ENCODE results near the gene APP.
"Not testable (repeated sequence)": the region's sequence is repeated elsewhere in the genome, so short reads cannot be mapped to it uniquely, and the experiment has no call there.

Gene APP

DNA sequence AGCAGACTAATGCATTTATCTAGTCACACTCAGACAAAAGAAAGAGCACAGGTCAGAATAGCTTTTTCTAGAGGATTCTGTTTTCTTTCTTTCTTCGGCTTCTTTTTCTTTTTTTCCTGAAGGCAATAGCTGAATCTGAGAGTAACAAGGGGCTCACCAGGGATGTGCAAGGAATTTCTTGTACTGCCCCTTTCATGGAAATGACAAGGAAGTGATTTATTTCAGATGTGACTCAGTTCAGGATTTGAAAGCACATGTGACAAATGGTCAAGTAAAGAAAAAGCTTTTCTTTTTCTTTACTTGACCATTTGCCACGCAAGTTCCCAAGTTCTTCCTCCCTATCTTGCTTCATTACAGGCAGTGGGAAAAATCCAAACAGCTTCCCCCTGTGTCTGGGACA lies 233.8 kb downstream of the APP start:
- no peak for DNase-seq (ENCODE audit: low read depth)

DNA sequence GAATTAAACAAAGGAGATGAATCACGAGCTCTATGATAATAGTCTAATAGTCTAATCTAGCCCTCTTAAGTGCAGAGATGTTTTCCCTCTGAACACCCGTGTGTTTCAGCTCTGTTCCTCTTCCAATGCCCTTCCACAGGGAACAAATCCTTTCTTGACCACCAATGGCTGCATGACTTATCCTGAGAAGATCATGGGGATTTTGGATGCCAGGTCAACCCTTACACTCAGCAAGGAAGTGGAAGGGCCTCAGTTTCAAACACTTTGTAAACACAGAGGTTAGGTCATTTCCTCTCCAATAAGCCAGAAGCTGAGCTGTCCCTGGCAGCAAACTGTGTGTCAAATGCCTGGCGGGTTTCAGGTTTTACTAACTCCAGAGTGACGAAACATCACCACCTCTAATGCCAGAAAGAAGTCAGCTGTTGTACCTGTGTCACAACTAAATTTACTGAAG lies 235.8 kb downstream of the APP start:
- DNase-seq (ENCODE audit: low read depth) = peak; percentile 87

DNA sequence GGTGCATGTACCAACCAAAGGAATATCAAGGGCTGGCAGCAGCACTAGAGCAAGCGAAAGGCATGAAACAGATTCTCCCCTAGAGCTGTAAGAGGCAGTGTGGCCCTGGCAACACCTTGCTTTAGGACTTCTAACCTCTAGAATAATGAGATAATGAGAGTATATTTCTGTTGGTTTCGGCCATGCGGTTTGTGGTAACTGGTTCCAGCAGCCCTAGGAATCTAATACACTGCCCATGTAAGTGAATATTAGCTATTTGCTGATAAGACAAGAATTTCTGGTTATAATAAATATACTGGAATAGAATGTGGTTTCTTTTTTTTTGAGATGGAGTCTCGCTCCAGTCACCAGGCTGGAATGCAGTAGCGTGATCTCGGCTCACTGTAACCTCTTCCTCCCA lies 236.4 kb downstream of the APP start:
- DNase-seq (ENCODE audit: low read depth) = no peak

DNA sequence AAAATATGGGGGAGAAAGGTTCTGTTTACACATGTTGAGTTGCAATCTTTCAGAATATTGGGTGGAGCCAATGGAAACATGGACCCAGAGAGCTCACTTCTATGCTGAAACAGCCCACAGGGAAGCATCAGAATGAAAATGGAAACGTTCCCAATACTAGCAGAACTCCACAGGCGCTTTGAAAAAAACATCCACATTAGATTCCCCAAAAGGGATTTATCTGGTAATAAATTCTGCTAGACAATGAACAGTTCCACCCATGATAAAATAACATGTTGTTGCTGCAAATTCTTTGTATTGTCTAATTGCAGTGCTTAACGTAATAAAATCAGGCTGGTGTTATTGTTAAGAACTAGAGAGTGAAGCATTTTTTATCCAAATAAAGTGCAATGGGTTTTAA lies 238.8 kb downstream of the APP start:
- DNase-seq (ENCODE audit: low read depth) = no peak

DNA sequence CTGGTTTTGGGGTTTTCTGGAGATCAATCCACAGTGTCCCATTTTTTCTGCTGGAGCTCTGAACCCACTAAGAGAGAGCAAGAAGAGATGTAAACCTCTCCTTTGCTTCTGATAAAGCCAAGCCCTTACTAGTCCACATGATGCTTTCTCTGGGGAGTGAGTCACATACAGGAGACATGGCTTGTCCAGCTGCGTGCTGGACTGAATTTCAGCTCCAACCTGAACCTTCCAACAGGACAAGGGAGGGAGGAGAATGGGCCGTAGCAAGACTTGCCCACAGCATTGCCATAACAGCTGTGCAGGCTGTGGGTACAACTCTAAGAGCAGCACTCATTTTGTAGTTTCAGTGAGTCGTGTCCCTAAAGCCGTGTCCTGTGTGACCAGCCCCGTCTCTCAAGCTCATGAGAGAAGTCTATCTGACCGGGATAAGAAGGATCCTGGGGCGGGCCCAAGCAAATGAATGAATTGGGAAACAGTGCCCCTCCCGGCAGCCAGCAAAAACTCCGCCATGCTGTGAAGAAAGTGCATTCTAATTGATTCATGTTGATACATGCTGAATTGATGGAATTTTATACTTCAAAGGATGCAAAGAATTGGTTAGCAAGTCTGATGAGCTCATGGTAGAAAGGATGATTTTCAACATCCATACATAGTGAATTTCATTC lies 240.6 kb downstream of the APP start:
- no peak for DNase-seq (ENCODE audit: low read depth)

DNA sequence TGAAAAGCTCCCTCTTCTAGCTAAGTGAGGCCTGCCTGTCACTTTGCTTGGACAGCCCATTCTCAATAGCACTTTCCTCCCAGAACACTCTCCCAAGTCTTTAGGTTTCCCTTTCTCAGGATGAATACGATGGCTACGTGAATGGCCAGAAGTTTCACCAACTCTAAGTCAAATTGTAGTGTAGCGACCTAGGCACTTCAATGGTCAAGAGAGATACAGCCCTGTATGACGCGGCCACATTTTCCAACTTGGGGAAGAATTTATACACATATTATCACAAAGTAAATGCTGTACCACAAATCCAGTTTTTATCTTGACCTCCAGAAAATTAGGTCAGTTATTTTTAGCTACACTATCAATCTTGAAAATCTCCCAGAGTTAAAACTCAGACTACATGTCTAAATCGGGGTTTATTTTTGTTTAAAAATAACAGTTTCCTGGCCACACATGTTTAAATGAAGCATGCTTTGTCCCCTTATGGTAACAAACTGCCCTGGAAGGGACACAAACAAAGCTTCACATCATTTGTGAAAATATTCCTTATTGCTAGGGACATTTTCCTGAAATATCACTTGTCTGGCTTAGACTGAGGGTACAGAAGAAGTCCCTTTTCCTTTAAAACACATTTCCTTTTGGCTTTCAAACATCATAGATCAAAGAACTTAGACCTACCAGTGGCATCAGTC lies 243.2 kb downstream of the APP start:
- no peak for DNase-seq (ENCODE audit: low read depth)

DNA sequence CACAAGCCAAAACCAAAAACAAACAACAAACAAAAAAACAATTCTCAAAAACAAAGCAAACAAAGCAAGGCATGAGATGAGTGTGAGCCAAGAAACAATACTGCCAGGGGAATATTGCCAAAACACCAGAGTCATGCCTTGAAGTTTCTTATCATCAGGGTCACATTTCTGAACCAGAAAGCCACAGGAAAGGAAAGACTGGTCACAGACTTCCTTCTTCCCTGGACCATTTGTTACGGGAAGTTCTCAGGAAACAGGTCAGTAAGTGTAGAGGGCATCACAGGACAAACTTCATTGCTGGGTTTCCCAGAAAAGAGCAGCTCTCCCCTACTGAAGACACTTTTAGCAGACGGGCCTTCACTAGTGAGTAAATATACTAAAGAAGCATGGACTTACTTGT lies 244.6 kb downstream of the APP start:
- no peak for DNase-seq (ENCODE audit: low read depth)

DNA sequence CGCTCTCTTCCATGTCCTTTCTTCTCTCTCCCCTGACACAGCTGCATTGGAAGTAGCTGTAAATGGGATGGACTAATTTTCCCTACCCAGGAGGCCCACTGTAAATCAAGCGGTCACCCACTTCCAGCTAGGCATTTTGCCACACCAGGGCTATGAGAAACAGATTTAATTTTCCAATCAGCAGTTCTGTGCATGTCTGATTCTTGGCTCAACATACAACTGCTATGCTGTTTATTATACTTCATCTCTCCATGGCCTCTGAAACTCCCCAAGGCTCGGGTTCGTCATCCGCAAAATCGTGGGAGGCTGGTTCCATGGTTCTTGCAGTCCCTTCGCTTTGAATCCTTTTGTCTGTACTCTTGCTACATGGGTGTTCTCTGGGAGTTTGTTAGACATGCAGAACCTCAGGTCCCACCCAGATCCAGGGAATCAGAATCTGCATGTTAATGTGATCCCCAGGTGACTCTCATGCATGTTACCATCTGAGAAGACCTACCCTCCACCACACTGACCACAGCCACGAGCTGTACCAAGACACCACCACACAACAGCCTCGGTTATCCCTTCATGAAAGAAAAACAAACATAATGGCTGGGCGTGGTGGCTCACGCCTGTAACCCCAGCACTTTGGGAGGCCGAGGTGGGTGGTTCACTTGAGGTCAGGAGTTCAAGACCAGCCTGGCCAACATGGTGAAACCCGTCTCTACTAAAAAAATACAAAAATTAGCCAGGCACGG lies 245.3 kb downstream of the APP start:
- DNase-seq (ENCODE audit: low read depth) = no peak

DNA sequence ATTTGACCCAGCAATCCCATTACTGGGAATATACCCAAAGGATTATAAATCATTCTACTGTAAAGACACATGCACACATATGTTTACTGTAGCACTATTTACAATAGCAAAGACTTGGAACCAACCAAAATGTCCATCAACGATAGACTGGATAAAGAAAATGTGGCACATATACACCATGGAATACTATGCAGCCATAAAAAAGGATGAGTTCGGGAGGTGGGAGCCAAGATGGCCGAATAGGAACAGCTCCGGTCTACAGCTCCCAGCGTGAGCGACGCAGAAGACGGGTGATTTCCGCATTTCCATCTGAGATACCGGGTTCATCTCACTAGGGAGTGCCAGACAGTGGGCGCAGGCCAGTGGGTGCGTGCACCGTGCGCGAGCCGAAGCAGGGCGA lies 252.4 kb downstream of the APP start:
- DNase-seq (ENCODE audit: low read depth) = not testable (repeated sequence)

DNA sequence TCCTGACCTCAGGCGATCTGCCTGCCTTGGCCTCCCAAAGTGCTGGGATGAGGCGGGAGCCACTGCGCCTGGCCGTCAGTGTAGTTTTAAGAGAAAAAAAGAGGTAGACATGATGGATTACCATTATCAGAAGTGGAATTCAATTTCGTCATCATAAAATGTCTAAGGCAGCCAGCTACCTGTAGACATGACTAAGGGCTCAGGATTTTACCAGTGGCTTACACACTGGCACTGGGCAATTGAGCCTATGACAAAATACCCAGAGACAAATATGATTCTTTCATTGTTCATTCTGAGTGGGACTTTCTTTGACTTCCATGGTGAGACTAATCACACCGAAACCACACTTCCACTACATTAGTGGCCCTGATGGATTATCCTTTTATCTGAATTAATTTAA lies 254.3 kb downstream of the APP start:
- DNase-seq (ENCODE audit: low read depth) = no peak

DNA sequence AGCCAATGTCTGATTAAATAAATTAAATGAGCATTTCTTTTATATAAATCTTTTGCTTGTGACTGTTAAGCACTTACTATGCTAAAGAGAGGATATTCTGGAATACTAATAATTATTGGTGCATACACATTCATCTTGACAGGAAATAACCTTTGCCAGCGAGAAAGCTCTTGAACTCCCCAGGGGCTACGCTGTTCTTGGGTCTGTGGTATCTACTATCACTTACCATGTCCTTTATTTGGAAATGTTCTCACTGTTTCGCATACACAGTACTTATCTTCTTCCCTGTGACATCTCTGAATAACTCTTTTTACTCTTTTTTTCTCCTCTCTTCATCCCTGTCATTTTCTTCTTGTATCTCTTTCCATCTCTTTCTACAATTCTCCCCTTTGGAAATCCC lies 257.1 kb downstream of the APP start:
- no peak for DNase-seq (ENCODE audit: low read depth)

DNA sequence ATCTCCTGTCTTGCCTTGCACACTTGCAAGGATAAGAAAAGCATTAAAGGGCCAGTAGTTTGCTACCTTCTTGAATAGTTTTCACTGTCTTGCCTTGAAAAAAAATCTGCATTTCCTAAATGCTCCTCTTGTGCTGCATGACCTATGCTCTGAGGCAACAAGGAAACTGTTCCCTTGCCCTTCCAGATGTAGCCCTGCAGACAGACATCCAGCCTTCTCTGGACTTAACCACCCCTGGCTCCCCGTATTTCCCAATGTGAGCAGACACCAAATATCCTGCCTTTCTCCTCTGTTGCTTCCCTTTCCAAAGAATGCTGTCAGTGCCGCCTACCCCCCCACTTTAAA lies 258.2 kb downstream of the APP start:
- no peak for DNase-seq (ENCODE audit: low read depth)

DNA sequence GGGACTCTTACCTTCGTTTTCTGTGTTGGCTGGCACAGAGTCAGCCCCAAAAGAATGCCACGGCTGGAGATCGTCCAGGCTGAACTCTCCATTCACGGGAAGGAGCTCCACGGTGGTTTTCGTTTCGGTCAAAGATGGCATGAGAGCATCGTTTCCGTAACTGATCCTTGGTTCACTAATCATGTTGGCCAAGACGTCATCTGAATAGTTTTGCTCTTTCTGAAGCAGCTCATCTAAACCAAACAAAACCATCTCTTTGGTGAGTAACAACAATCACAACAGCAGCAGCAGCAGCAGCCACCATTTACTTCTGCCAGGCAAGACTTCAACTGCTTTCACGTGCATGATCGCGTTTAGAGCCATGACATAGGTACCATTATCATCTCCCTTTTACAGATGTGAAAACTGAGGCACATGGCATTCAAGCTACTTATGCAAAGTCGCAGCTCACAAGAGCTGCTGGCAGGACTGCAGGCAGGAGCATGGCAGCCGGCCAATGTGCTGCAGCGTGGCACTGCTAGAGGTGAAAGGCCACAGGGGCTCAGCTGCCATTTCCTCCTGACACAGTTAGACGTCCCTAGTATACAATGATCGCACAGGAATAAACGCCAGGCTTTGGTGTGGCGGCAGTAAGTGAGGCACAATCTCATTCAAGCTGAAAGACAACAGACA lies 258.7 kb downstream of the APP start:
- DNase-seq (ENCODE audit: low read depth) = no peak

DNA sequence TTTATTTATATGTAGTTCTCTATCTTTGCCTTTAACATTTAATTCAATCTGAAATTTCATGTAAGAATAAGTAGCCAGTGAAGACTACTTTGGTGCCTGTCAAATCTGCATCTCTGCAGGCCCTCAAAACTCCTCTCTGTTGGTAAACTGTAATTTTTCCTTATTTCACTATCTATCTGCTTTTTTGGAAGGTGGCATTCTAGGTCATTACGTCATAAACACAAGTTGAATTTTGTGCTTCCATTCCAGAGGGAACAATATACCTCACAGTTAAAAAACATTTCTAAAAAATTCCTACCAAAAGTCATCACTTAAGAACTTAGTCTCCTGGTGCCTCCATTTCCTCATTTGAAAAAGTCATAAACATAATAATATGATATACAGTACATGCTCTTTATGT lies 259.8 kb downstream of the APP start:
- DNase-seq (ENCODE audit: low read depth) = no peak

DNA sequence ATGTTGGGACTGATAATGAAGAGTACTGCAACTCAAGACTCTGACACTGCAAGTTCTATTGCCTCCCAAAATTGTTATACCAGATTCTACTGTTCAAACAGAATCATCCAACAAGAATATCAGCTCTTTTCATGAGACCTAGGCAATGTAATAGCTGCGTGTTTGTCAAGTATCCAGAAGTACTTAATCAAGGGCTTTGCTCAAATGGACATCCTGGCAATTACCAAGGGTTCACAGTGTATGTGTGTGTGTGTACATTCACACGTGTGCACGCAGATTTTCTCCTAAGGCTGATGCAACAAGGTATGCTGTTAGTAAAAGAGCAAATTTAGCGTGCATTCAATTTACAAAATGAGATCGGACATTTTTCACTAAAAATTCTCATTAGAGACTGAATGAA lies 261.2 kb downstream of the APP start:
- no peak for DNase-seq (ENCODE audit: low read depth)

DNA sequence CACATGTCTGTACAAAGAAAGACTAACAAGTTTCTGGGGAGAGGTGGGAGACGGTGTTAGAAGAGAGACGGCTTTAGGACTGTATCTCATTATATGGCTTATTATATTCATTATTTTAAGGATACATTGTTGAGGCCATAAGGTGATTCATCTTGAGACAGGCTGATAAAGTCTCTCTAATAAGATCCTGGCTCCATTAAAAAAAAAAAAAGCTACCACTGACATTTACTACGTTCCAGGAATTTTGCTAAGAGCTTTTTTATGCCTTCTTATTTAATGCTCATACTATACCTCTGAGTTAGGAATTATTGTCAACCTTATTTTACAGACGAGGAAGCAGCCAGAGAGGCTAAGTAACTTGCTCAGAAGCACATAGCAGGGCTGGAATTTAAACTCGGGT lies 262.1 kb downstream of the APP start:
- DNase-seq (ENCODE audit: low read depth) = no peak

DNA sequence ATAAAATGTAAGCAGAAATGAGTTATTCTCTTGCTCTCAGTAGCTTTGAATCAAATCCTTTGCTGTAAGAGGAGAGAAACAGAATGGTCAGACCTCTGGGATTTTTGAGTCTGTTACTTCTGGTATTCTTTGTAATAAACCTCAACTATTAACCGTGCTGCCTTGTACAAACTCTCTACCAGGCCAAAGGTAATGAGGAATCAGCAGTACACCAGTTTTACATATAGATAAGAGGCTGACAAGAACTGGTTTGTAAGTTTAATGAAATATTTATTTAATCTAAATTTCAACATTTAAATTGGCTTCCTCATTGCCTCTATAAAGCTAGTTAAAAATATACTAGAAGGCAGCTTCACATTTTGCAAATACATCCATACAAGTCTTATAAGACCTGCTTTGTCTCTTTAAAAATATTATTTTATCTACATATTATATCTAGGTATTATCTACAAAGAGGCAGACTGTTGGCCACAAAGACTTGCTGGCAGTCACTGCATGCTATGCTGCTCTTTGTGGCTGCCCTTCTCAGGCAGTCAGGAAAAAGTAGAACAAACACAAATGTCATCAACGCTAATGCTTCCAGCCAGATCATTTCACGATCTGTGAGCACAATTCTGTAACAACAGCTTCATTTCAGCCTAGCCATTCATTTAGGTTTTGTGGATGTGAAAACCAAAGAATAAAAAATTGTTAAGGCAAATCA lies 262.8 kb downstream of the APP start:
- no peak for DNase-seq (ENCODE audit: low read depth)

DNA sequence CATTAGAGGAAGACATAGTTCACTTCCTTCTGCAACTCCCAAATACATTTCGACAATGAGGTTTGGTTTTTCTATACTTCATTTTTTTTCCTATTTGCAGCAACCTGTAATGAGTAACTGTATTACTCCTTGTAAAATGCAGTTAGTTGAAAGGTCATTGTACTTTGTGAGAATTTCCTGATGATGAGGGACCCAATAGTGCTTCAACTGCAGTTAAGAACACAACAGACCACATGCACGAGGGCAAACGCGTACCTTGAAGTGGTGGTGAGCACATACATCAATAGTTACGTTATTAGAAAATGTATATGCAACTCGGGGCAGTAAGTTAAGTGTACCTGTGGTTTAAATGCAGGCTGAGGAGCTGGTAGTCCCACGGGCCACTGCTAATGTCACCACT lies 264.0 kb downstream of the APP start:
- no peak for DNase-seq (ENCODE audit: low read depth)

DNA sequence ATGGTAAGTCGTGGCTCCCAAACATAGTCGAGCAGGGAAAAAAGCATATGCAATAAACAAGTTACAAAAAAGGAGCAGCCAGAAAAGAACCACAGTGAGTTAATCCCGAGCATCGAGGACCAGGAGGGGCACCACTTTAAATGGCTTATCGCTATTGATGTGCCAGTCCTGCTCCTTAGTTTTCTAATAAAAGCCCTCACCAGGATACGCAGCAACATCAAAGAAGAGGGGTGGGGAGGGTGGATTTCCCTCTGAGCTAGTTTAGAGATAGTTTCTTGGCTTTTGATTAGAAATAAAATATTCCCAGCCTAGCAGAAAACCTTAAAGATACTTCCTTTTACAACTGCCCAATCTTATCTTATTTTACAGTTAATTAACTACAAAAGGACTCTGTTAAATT lies 265.4 kb downstream of the APP start:
- DNase-seq (ENCODE audit: low read depth) = no peak

DNA sequence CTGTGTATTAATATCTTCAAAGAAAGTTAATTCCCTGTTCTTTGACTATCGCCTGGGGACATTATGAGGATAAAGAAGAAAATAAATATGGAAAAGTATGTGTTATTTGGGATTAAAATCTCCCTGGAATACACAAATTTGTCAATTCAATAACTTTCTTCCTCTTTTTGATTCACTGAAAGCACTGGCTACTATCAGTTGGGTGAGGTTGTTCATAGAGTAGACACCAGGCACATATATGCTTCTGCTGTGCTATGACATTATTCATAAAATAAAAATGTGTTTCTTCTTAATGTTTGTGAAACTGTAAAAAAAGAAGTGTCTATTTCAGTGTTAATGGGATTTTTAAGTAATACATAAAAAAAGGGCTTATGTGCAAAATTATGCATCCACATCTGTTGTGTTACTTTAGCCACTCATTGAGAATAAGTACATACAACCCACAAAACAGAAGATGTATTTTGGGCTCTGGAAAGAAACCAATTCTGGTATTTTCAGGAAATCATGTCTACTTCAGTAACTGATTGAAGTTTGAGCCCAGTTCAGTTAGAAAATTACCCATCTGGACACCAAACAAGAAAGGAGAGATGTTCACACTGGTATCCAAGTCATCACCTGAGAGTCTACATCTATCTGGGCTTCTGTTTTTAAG lies 266.4 kb downstream of the APP start:
- DNase-seq (ENCODE audit: low read depth) = no peak

DNA sequence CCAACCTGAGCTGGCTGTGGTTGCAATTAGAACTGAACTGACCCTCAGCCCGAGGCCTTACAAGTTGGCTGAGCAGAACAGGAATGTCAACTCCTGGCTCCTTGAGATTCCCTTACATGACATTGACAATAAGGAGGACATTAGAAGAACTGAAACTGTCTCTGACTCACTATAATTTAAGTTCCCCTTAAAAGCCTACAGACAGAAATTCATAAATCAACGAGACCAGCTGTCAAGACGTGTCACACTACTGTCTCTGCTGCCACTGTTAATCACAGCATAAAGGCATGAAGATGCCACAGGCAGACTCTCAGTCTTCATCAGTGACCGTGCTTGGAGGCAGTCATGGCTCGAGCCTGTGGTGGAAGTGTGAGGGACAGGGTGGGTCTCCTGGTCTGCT lies 267.0 kb downstream of the APP start:
- DNase-seq (ENCODE audit: low read depth) = no peak
